Measurements from ENCODE around the gene OSBPL8.
A peak's percentile ranks its signal among the peaks of the same experiment; 100 is the strongest.
"Not testable (repeated sequence)": the region's sequence is repeated elsewhere in the genome, so short reads cannot be mapped to it uniquely, and the experiment has no call there.

The OSBPL8 gene

DNA sequence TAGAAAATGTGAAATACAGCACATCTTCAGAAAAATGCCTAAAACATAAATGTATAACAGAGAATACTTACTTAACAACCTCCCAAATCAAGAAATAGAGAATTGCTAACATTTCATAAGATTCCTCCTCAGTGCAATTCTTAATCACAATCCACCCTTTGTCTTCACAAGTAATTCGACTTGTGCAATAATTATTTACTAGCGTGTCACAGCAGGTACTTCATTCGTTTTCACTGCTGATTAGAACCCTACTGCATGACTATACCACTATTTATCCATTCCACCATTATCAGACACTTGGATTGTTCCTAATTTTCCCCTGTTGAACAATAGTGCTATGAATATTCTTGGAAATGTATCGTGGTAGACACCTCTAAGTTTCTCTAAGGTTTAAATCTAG, 146.4 kb downstream of the OSBPL8 start:
- DNase-seq, result no peak

GRCh38 chr12:76410781-76411180, 148.8 kb downstream of the OSBPL8 start:
- no peak for DNase-seq

- no peak for DNase-seq
These were observed 149.2 kb downstream of the OSBPL8 start for GRCh38 chr12:76410371-76410770.

GRCh38 chr12:76409074-76409473, 150.5 kb downstream of the OSBPL8 start:
- no peak for DNase-seq

- DNase-seq, result no peak
These were observed 151.9 kb downstream of the OSBPL8 start for GRCh38 chr12:76407710-76408109.

- DNase-seq, result peak; percentile 62
These were observed 157.3 kb downstream of the OSBPL8 start for GRCh38 chr12:76402259-76402658.

DNA sequence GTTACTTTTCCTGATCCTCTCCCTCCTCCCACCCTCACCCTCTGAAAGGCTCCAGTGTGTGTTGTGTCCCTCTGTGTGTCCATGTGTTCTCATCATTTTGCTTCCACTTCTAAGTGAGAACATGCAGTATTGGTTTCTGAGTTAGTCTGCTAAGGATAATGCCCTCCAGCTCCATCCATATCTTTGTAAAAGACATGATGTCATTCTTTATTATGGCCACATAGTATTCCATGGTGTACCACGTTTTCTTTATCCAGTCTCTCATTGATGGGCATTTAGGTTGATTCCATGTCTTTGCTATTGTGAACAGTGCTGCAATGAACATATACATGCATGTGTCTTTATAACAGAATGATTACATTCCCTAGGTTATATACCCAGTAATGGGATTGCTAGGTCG, 159.4 kb downstream of the OSBPL8 start:
- no peak for DNase-seq

GRCh38 chr12:76399040-76399439, 160.5 kb downstream of the OSBPL8 start:
- no peak for DNase-seq

- DNase-seq, result no peak
These were observed 161.5 kb downstream of the OSBPL8 start for GRCh38 chr12:76398106-76398505.

DNA sequence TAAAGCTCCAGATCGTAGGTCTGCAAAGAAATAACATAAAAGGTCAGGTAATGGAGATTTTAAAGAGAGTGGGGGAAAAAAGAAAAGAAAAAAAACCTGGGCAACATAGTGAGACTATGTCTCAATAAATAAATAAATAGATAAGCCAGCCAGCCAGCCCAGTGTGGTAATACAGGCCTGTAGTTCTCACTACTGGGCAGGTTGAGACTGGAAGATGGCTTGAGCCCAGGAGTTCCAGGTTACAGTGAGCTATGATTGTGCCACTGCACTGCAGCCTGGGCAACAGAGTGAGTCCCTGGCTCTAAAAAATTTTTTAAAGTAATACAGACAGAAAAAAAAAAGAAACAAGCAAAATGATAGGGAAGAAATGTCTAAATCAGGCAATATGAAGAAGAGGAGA, 168.1 kb downstream of the OSBPL8 start:
- DNase-seq, result no peak

- DNase-seq, result no peak
These were observed 172.0 kb downstream of the OSBPL8 start for GRCh38 chr12:76387614-76388013.

DNA sequence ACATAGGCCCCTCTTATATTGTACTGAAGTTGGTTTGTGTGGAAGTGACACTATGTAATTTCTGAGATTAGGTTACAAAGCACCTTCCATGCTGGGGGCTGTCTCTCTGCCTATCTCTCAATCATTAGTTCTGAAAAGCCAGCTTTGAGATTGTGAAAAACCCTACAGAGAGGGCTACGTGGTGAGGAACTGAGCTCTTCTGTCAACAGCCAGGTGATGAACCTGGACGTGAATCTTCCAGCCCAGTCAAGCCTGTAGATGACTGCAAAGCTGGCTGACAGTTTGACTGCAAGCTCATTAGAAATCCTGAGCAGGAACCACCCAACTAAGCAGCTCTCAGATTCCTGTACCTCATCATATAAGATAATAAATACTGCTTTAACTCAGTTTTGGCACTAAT, 175.0 kb downstream of the OSBPL8 start:
- DNase-seq, result no peak

- DNase-seq, result no peak
These were observed 175.6 kb downstream of the OSBPL8 start for GRCh38 chr12:76383988-76384387.

DNA sequence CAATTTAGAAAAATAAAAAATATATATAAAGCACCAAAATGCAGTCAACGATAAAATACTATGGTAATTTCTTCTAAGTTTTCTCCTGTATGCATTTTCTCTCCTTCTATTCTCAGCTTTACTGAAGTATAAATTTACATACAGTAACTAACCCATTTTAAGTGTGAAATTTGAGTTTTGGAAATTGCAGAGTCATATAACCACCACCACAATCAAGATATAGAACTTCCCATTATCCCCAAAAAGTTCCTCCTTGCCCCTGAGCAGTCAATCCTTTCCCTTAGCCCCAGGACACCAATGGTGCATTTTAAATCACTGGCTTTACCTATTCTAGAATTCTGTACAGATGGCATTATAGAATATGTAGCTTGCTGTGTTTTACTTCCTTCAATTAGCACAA, 180.3 kb downstream of the OSBPL8 start:
- DNase-seq, result no peak

GRCh38 chr12:76376876-76377275, 182.7 kb downstream of the OSBPL8 start:
- not testable (repeated sequence) for DNase-seq

DNA sequence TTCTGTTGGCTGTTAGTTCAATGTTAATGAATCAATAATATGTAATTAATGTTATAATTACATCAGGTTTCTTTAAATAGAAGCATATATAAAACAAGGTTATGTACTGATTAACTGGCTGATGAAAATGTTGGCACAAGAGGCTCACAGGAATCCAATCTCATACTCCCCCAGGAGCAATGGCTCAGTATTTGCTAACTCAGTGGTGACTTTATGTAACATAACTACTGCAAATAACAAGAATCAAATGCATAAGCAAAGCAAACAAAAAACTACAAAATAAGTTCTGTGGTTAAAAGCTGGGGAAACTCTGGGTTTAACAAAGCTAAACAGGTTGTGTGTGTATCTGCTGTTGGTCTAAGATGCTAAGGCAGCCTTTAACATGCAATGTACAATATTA, 183.6 kb downstream of the OSBPL8 start:
- DNase-seq, result no peak

DNA sequence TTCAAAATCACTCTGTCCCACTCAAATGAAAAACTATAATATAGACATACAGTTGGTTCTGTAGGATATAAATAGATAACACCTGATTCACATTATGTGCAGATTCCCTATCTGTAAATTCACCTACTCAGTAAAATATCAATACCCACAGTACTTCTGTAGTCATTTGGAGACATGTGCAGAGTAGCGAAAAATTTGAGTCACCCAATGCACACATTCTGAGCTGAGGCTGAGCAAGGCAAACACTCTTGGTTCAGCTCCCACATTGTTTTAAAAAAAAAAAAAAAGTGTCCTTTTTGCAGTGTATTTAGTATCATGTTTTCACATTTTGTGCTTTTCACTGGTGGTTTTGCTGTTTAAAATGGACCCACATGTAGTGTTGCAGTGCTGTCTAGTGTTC, 184.1 kb downstream of the OSBPL8 start:
- no peak for DNase-seq

GRCh38 chr12:76374386-76375020, 185.1 kb downstream of the OSBPL8 start:
- DNase-seq, result no peak

DNA sequence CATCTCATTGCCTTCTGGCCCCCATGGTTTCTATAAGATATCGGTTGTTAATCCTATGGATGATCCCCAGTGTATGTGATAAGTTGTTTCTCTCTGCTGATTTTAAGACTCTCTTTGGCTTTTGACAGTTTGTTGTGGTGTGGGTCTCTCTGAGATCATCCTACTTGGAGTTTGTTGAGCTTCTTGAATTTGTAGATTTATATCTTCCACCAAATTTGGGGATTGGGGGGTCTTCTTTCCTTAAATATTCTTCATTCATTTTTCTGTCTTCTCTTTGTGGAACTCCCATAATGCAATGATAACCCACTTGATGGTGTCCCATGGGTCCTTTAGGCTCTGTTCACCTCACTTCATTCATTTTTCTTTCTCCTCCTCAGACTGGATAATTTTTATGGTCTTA, 191.3 kb downstream of the OSBPL8 start:
- no peak for DNase-seq

DNA sequence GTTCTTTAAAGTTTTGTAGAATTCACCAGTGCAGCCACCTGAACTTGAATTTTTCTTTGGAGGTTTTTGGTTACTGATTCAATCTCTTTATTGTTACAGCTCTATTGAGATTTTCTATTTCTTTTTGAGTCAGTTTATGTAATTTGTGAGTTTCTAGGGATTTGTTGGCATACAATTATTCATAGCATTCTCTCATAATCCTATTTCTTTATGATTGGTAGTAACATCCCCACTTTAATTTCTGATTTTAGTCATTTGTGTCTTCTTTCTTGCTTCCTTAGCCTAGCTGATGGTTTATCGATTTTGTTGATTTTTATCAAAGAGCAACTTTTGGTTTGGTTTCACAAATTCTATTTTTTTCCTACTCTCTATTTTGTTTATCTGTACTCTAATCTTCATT, 193.4 kb downstream of the OSBPL8 start:
- DNase-seq, result no peak

DNA sequence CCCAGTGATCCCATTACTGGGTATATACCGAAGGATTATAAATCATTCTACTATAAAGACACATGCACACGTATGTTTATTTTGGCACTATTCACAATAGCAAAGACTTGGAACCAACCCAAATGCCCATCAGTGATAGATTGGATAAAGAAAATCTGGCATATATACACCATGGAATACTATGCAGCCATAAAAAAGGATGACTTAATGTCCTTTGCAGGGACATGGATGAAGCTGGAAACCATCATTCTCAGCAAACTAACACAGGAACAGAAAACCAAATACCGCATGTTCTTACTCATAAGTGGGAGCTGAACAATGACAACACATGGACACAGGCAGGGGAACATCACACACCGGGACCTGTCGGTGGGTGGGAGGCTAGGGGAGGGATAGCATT, 195.4 kb downstream of the OSBPL8 start:
- DNase-seq, result not testable (repeated sequence)

DNA sequence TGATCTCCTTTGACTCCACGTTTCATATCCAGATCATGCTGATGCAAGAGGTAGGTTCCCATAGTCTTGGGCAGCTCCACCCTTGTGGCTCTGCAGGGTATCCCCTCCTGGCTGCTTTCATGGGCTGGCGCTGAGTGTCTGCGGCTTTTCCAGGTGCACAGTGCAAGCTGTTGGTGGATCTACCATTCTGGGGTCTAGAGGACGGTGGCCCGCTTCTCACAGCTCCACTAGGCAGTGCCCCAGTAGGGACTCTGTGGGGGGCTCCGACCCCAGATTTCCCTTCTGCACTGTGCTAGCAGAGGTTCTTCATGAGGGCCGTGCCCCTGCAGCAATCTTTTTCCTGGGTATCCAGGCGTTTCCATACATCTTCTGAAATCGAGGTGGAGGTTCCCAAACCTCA, 199.3 kb downstream of the OSBPL8 start:
- no peak for DNase-seq

GRCh38 chr12:76356071-76356470, 203.5 kb downstream of the OSBPL8 start:
- no peak for DNase-seq

DNA sequence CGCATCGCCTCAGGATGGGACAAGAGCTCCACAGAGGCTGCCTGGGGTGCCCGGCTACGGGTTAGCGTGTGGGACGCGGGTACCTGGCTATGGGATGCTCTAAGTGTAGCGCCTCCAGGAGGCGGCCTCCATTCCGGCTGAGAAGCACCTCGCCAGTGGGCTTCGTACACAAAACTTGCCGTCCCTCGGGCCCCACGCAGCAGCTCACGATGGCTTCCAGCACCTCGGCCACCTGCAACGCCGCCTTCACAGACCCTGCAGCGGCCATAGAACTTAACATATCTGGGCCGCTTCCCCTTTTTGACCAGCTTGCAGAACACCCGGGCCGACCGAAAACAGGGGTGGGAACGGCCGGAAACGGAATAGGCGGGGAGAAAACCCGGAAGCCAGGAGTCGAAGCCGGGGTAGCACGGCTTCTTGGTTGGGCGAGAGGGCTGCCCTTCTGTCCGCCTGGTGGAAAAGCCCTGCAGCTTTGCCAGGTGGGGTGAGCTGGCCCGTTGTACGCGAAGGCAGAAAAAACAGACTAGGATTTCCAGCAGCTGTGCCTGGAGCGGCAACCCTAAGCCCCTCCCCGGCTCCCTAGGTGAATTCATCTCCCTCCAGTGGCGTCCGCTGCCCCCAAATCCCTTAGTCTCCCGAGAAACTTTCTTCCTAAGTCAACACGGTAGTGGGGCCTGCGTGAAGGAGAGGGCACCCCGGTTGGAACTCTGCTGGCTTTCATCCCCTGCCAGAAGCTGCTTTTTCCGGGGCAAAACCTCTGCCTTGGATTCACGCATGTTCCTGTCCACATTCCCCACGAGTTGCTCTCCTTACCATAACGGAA, 211.3 kb downstream of the OSBPL8 start, which contains the start of gene BBS10:
Gene BBS10, minus strand, starts transcription at position 337 of the 823 bp plus-strand sequence. Its CDS starts 57 bp downstream, at position 280.
- peak; percentile 92 for DNase-seq
